Trophoblast cell (in vitro differentiated cells and primary cell): ENCODE data around the gene FIP1L1. TPM values are rescaled to one million over a fixed set of nuclear protein-coding genes. Genes with fewer than 3 reads are reported as not detected.
A peak's percentile ranks its signal among the peaks of the same experiment; 100 is the strongest.
"Not testable (repeated sequence)": the region's sequence is repeated elsewhere in the genome, so short reads cannot be mapped to it uniquely, and the experiment has no call there.

ENCODE experiments used
- DNase-seq, 2 donors: peaks; one replicate each; pipeline ENCODE4 v3.0.0-alpha.2; 2016
- H2AFZ ChIP-seq: 2 replicates; pipeline ENCODE4 v1.6.1; 2013; ENCODE audit warnings: low read length, moderate library complexity, mild to moderate bottlenecking; ENCODE audit not compliant: insufficient read depth, poor library complexity
- H2AK5ac ChIP-seq: 2 replicates; pipeline ENCODE4 v1.6.1; 2013; ENCODE audit warnings: mild to moderate bottlenecking, low read length
- H2BK120ac ChIP-seq: 2 replicates; pipeline ENCODE4 v1.6.1; 2013; ENCODE audit warnings: low read length, mild to moderate bottlenecking, moderate library complexity; ENCODE audit not compliant: insufficient read depth, poor library complexity
- H2BK12ac ChIP-seq: 2 replicates; pipeline ENCODE4 v1.6.1; 2013; ENCODE audit warnings: mild to moderate bottlenecking, low read length, moderate library complexity
- H2BK5ac ChIP-seq: 2 replicates; pipeline ENCODE4 v1.6.1; 2013; ENCODE audit warnings: low read length, low read depth, moderate library complexity, mild to moderate bottlenecking; ENCODE audit not compliant: poor library complexity
- H3K14ac ChIP-seq: 2 replicates; pipeline ENCODE4 v1.6.1; 2013; ENCODE audit warnings: mild to moderate bottlenecking, low read length
- H3K18ac ChIP-seq: 2 replicates; pipeline ENCODE4 v1.6.1; 2013; ENCODE audit warnings: mild to moderate bottlenecking, low read length
- H3K23ac ChIP-seq: 2 replicates; pipeline ENCODE4 v1.6.1; 2013; ENCODE audit warnings: low read length
- H3K27ac ChIP-seq: 2 replicates; pipeline ENCODE4 v1.5.1; 2013; ENCODE audit warnings: low read depth, mild to moderate bottlenecking, inconsistent platforms, low read length, moderate library complexity
- H3K27me3 ChIP-seq: 2 replicates; pipeline ENCODE4 v1.6.1; 2013; ENCODE audit warnings: inconsistent platforms, mild to moderate bottlenecking, low read length, moderate library complexity; ENCODE audit not compliant: insufficient read depth
- H3K36me3 ChIP-seq, 2 experiments: 1 replicate in 1 of 2; 2 replicates in 1 of 2; pipeline ENCODE4 v1.6.1; 2013; ENCODE audit warnings: low read length in 2 of 2, mild to moderate bottlenecking in 2 of 2, moderate library complexity in 1 of 2; ENCODE audit not compliant: insufficient read depth in 2 of 2, control insufficient read depth in 1 of 2
- H3K4ac ChIP-seq: 2 replicates; pipeline ENCODE4 v1.6.1; 2013; ENCODE audit warnings: low read depth, mild to moderate bottlenecking, low read length, moderate library complexity
- H3K4me1 ChIP-seq, 2 experiments: 1 replicate in 1 of 2; 2 replicates in 1 of 2; pipeline ENCODE4 v1.6.1; 2013; ENCODE audit warnings: low read length in 2 of 2, mild to moderate bottlenecking in 2 of 2, moderate library complexity in 1 of 2; ENCODE audit not compliant: insufficient read depth in 2 of 2, control insufficient read depth in 1 of 2
- H3K4me2 ChIP-seq: 2 replicates; pipeline ENCODE4 v1.6.1; 2013; ENCODE audit warnings: inconsistent platforms, mild to moderate bottlenecking, low read length, moderate library complexity
- H3K4me3 ChIP-seq: 2 replicates; pipeline ENCODE4 v1.5.1; 2013; ENCODE audit warnings: mild to moderate bottlenecking, low read depth, low read length, inconsistent platforms
- H3K79me1 ChIP-seq: one replicate; pipeline ENCODE4 v1.6.1; 2013; ENCODE audit warnings: low read length
- H3K79me2 ChIP-seq: 2 replicates; pipeline ENCODE4 v1.6.1; 2013; ENCODE audit warnings: low read length, mild to moderate bottlenecking; ENCODE audit not compliant: control insufficient read depth, insufficient read depth, poor library complexity
- H3K9ac ChIP-seq: 2 replicates; pipeline ENCODE4 v1.6.1; 2013; ENCODE audit warnings: mild to moderate bottlenecking, low read length
- H3K9me3 ChIP-seq: 2 replicates; pipeline ENCODE4 v1.6.1; 2013; ENCODE audit warnings: low read depth, mild to moderate bottlenecking, control low read depth, inconsistent platforms, low read length; ENCODE audit not compliant: insufficient read depth
- H4K12ac ChIP-seq: 2 replicates; pipeline ENCODE4 v1.6.1; 2013; ENCODE audit warnings: low read depth, mild to moderate bottlenecking, low read length, moderate library complexity
- H4K8ac ChIP-seq: 2 replicates; pipeline ENCODE4 v1.6.1; 2013; ENCODE audit warnings: low read depth, mild to moderate bottlenecking, low read length, moderate library complexity
- H4K91ac ChIP-seq: one replicate; pipeline ENCODE4 v1.6.1; 2013; ENCODE audit warnings: low read depth, mild to moderate bottlenecking, low read length, moderate library complexity
- WGBS: extraction: QIAGEN DNeasy Blood & Tissue Kit; methylation state at CpG from one replicate; pipeline ENCODE4 v1.1.7; 2013; ENCODE audit warnings: missing lambda C conversion rate; ENCODE audit not compliant: insufficient read length, insufficient coverage; ENCODE audit errors: extremely low coverage; 5-methylcytosine and 5-hydroxymethylcytosine counted together
- polyA plus RNA-seq: library from polyadenylated mRNA; stranded (reverse); fragments of 200-250 nt; gene quantifications from 2 replicates; pipeline ENCODE4 v1.2.3, GENCODE V29; 2013

FIP1L1 gene
- polyA plus RNA-seq, result 170 and 177 TPM in 2 replicates

GRCh38 chr4:53377319-53378170, at the start of gene FIP1L1:
Gene FIP1L1 (plus strand): TSS chr4:53377641. CDS start chr4:53377839, 198 bp downstream.
- H3K79me1 ChIP-seq, result peaks cover 9% of the 10 kb centered on the region
- H3K14ac ChIP-seq, result peak within 1 kb of the TSS; percentile 78
- peak within 1 kb of the TSS; percentile 83 for H2BK5ac ChIP-seq
- H3K27ac ChIP-seq, result peak within 1 kb of the TSS; percentile 63
- peak within 1 kb of the TSS; percentile 85 for H3K4me3 ChIP-seq
- peaks cover 0 to 1% of the 10 kb centered on the region in 2 experiments for H3K36me3 ChIP-seq
- H2BK120ac ChIP-seq, result peak within 1 kb of the TSS; percentile 69
- peaks cover 6% of the 10 kb centered on the region for H3K79me2 ChIP-seq
- H3K9ac ChIP-seq, result peak within 1 kb of the TSS; percentile 83
- peak within 1 kb of the TSS; percentile 83 for H4K12ac ChIP-seq
- peak; percentile 96 to 99 for DNase-seq
- WGBS, result no CpG with 5 or more reads among the region's 85 CpGs
- peaks cover 0 to 3% of the 10 kb centered on the region in 2 experiments for H3K4me1 ChIP-seq
- H2AK5ac ChIP-seq, result no peak within 1 kb of the TSS
- H2BK12ac ChIP-seq, result no peak within 1 kb of the TSS
- H3K27me3 ChIP-seq, result no peaks in the 10 kb centered on the region
- H3K4ac ChIP-seq, result peak within 1 kb of the TSS; percentile 77
- H3K4me2 ChIP-seq, result peak within 1 kb of the TSS; percentile 84
- H4K91ac ChIP-seq, result peak within 1 kb of the TSS; percentile 83
- peak within 1 kb of the TSS; percentile 92 for H4K8ac ChIP-seq
- H3K23ac ChIP-seq, result no peak within 1 kb of the TSS
- peak within 1 kb of the TSS; percentile 79 for H3K18ac ChIP-seq
- H3K9me3 ChIP-seq, result no peaks in the 10 kb centered on the region
- peak within 1 kb of the TSS; percentile 83 for H2AFZ ChIP-seq

- not testable (repeated sequence) for H4K12ac ChIP-seq, H3K27me3 ChIP-seq, H3K79me1 ChIP-seq, H3K4me1 ChIP-seq, H3K9me3 ChIP-seq, H3K27ac ChIP-seq, H2BK12ac ChIP-seq, H3K14ac ChIP-seq, H3K4me3 ChIP-seq, H3K4ac ChIP-seq, DNase-seq, H2AK5ac ChIP-seq, H2BK5ac ChIP-seq, H4K91ac ChIP-seq, H2AFZ ChIP-seq, H3K4me2 ChIP-seq, H3K36me3 ChIP-seq, H3K18ac ChIP-seq, H3K23ac ChIP-seq, H3K79me2 ChIP-seq, H2BK120ac ChIP-seq, H3K9ac ChIP-seq, H4K8ac ChIP-seq
- no CpG with 5 or more reads among the region's 6 CpGs for WGBS
Measured at GRCh38 chr4:53334916-53335315, 42.5 kb upstream of the FIP1L1 start.

GRCh38 chr4:53340145-53340544, 37.3 kb upstream of the FIP1L1 start:
- H3K9ac ChIP-seq, result not testable (repeated sequence)

GRCh38 chr4:53346392-53346791, 31.0 kb upstream of the FIP1L1 start:
- H2AFZ ChIP-seq, H3K79me1 ChIP-seq, H3K27ac ChIP-seq, H3K9ac ChIP-seq, H3K79me2 ChIP-seq, H3K18ac ChIP-seq, H4K8ac ChIP-seq, H4K12ac ChIP-seq, H3K4me1 ChIP-seq, H3K9me3 ChIP-seq, H3K4me3 ChIP-seq, H3K14ac ChIP-seq, H3K4ac ChIP-seq, H2BK5ac ChIP-seq, H3K4me2 ChIP-seq, H3K27me3 ChIP-seq, H4K91ac ChIP-seq, H3K23ac ChIP-seq, H2BK12ac ChIP-seq, H2BK120ac ChIP-seq, DNase-seq, H3K36me3 ChIP-seq, H2AK5ac ChIP-seq: not testable (repeated sequence)
- WGBS, result no CpG with 5 or more reads among the region's 2 CpGs

More at GRCh38 chr4:53340145-53340544, 37.3 kb upstream of the FIP1L1 start:
- not testable (repeated sequence) for H3K18ac ChIP-seq, H2BK12ac ChIP-seq, H3K23ac ChIP-seq, H3K36me3 ChIP-seq, H2BK120ac ChIP-seq, H2BK5ac ChIP-seq, H4K12ac ChIP-seq, H3K14ac ChIP-seq, H3K79me1 ChIP-seq, H3K9me3 ChIP-seq, DNase-seq, H3K4me3 ChIP-seq, H4K91ac ChIP-seq, H3K4me1 ChIP-seq, H2AFZ ChIP-seq, H3K79me2 ChIP-seq, H3K27me3 ChIP-seq, H3K4ac ChIP-seq, H2AK5ac ChIP-seq, H3K4me2 ChIP-seq, H3K27ac ChIP-seq, H4K8ac ChIP-seq
- WGBS, result no CpG with 5 or more reads among the region's 12 CpGs
